GM19240 (cell line): ENCODE measurements around the gene DNAAF5.
"Not testable (repeated sequence)": the region's sequence is repeated elsewhere in the genome, so short reads cannot be mapped to it uniquely, and the experiment has no call there.

Experiments used
- DNase-seq: peaks from one replicate; pipeline ENCODE4 v3.0.0; 2011; ENCODE audit warnings: low spot score; ENCODE audit not compliant: insufficient read length

Gene DNAAF5

GRCh38 chr7:781936-782529, 55.5 kb downstream of the DNAAF5 start:
- DNase-seq: no peak

GRCh38 chr7:782718-783449, 56.4 kb downstream of the DNAAF5 start:
- no peak for DNase-seq

GRCh38 chr7:783556-784490, 57.3 kb downstream of the DNAAF5 start:
- no peak for DNase-seq

- no peak for DNase-seq
Observed at GRCh38 chr7:784971-785370, 58.5 kb downstream of the DNAAF5 start.

GRCh38 chr7:785416-785815, 58.9 kb downstream of the DNAAF5 start:
- DNase-seq: no peak

GRCh38 chr7:786472-787255, 60.2 kb downstream of the DNAAF5 start:
- peak; percentile 89 for DNase-seq

GRCh38 chr7:787332-788240, 61.1 kb downstream of the DNAAF5 start:
- DNase-seq: no peak

- DNase-seq: no peak
Observed at GRCh38 chr7:791519-791918, 65.0 kb downstream of the DNAAF5 start.

GRCh38 chr7:794207-794606, 67.7 kb downstream of the DNAAF5 start:
- DNase-seq: no peak

- DNase-seq: no peak
Observed at GRCh38 chr7:794671-795329, 68.3 kb downstream of the DNAAF5 start.

- not testable (repeated sequence) for DNase-seq
Observed at GRCh38 chr7:796434-797169, 70.1 kb downstream of the DNAAF5 start.

GRCh38 chr7:798921-799470, 72.5 kb downstream of the DNAAF5 start:
- DNase-seq: no peak

GRCh38 chr7:800692-801091, 74.2 kb downstream of the DNAAF5 start:
- DNase-seq: no peak

GRCh38 chr7:801351-801750, 74.9 kb downstream of the DNAAF5 start:
- not testable (repeated sequence) for DNase-seq

- DNase-seq: no peak
Observed at GRCh38 chr7:801940-802381, 75.5 kb downstream of the DNAAF5 start.

- DNase-seq: no peak
Observed at GRCh38 chr7:802500-803242, 76.2 kb downstream of the DNAAF5 start.

- no peak for DNase-seq
Observed at GRCh38 chr7:803243-803635, 76.7 kb downstream of the DNAAF5 start.

GRCh38 chr7:803796-804195, 77.3 kb downstream of the DNAAF5 start:
- DNase-seq: not testable (repeated sequence)
